Glutamatergic neuron (in vitro differentiated cells): ENCODE results near the gene SPRED1. TPM values are rescaled to one million over a fixed set of nuclear protein-coding genes. Genes with fewer than 3 reads are reported as not detected.

Experiments used
- DNase-seq: peaks from one replicate; pipeline ENCODE4 v3.0.0; 2022
- H3K27ac Mint-ChIP-seq: one replicate; pipeline ENCODE4 v1.8.0; 2020; ENCODE audit warnings: mild to moderate bottlenecking, mixed read lengths, inconsistent platforms; ENCODE audit not compliant: unreplicated experiment
- H3K27me3 Mint-ChIP-seq: one replicate; pipeline ENCODE4 v1.8.0; 2020; ENCODE audit warnings: mild to moderate bottlenecking, moderate library complexity, mixed read lengths, inconsistent platforms; ENCODE audit not compliant: unreplicated experiment
- H3K36me3 Mint-ChIP-seq: one replicate; pipeline ENCODE4 v1.8.0; 2020; ENCODE audit warnings: mild to moderate bottlenecking, mixed read lengths, inconsistent platforms; ENCODE audit not compliant: unreplicated experiment
- H3K4me1 Mint-ChIP-seq: one replicate; pipeline ENCODE4 v1.8.0; 2020; ENCODE audit warnings: mild to moderate bottlenecking, low read depth, mixed read lengths, inconsistent platforms; ENCODE audit not compliant: unreplicated experiment
- H3K4me3 Mint-ChIP-seq: one replicate; pipeline ENCODE4 v1.8.0; 2020; ENCODE audit warnings: mild to moderate bottlenecking, mixed read lengths, inconsistent platforms; ENCODE audit not compliant: unreplicated experiment
- H3K9me3 Mint-ChIP-seq: one replicate; pipeline ENCODE4 v1.8.0; 2020; ENCODE audit warnings: mild to moderate bottlenecking, moderate library complexity, mixed read lengths, inconsistent platforms; ENCODE audit not compliant: unreplicated experiment
- total RNA-seq: library from RNA; stranded (reverse); fragmentation: NEBNext Ultra II Directional; extraction: Animal tissue kit (Norgen Biotek cat#: 25700); gene quantifications from one replicate; pipeline ENCODE4 v1.2.1, GENCODE V29; 2021; ENCODE audit not compliant: unreplicated experiment
- TF ChIP-seq, protein P1 (sequence below): fragments of 200-600 bp; sonication (generic); IDR thresholded peaks from one replicate; pipeline ENCODE4 v1.5.0; 2021; ENCODE audit not compliant: partially characterized antibody, unreplicated experiment

The SPRED1 gene
- total RNA-seq, 1 donor from 2014 or later = 2.4 TPM

DNA sequence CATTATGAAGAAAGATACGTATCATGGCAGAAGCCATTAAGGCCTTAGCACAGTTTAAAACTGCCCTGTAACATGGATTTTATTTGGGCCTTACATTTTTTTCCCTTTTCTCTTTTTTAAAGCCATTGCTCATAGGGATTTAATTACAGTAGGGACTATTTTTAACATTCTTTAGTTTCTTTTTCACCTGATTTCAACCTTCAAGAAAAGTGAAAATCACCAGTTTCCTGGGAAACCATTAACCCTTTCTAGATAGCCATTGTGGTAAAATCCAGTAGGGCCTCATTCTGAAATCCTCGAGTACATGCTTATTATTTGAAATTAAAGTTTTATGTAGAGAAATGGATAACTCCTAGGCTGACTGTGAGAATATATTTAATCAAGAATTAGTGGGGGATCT is 3.1 kb downstream of the SPRED1 start:
- H3K36me3 Mint-ChIP-seq = no peaks in the 10 kb centered on the region
- TF ChIP-seq, protein P1, sequence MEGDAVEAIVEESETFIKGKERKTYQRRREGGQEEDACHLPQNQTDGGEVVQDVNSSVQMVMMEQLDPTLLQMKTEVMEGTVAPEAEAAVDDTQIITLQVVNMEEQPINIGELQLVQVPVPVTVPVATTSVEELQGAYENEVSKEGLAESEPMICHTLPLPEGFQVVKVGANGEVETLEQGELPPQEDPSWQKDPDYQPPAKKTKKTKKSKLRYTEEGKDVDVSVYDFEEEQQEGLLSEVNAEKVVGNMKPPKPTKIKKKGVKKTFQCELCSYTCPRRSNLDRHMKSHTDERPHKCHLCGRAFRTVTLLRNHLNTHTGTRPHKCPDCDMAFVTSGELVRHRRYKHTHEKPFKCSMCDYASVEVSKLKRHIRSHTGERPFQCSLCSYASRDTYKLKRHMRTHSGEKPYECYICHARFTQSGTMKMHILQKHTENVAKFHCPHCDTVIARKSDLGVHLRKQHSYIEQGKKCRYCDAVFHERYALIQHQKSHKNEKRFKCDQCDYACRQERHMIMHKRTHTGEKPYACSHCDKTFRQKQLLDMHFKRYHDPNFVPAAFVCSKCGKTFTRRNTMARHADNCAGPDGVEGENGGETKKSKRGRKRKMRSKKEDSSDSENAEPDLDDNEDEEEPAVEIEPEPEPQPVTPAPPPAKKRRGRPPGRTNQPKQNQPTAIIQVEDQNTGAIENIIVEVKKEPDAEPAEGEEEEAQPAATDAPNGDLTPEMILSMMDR = no peak

DNA sequence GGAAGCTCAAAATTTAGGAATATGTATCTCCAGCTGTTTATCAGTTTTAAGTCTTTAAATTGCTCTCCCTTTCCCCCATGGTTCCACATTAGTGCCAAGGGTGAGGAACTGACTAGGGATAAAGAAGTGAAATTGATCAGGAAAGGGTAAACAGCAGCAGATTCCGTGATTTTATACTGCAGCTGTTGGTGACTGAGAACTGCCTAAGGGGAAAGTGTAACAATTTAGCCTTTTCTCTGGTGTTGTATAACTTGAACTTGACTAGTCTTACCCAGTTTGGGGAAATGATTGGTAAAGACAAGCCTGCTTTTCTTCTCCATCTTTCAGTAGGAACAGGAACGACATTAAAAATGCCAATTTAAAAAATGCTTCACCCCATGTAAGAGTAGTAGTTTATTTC is 5.0 kb downstream of the SPRED1 start:
- Mint-ChIP-seq H3K27ac (no peak overlapping the region), H3K9me3 (no peaks in the 10 kb centered on the region), H3K4me1 (peaks cover 9% of the 10 kb centered on the region), H3K36me3 (no peaks in the 10 kb centered on the region), H3K27me3 (no peaks in the 10 kb centered on the region), H3K4me3 (no peak overlapping the region)
- TF ChIP-seq, protein P1 = no peak
- DNase-seq = no peak

More for the DNA sequence above, 3.1 kb downstream of the SPRED1 start:
- Mint-ChIP-seq H3K4me1 (peaks cover 9% of the 10 kb centered on the region), H3K9me3 (peaks cover 12% of the 10 kb centered on the region), H3K27ac (no peak overlapping the region), H3K4me3 (no peak overlapping the region), H3K27me3 (peaks cover 6% of the 10 kb centered on the region)
- no peak for DNase-seq

DNA sequence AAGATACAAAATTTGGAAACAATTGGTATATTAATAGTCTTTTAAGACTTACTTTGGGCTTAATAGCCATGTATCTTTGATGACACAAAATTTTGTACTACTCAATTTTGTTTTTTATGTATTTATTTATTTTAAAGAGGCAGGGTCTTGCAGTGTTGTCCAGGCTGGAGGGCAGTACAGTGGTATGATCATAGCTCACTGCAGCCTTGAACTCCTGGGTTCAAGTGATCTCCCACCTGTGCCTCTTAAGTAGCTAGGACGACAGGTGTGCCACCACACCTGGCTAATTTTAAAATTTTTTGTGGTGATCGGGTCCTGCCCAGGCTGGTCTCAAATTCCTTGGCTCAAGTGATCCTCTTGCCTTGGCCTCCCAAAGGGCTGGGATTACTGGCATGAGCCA is 6.5 kb downstream of the SPRED1 start:
- peaks cover 3% of the 10 kb centered on the region for H3K4me1 Mint-ChIP-seq
- no peaks in the 10 kb centered on the region for H3K36me3 Mint-ChIP-seq
- no peaks in the 10 kb centered on the region for H3K9me3 Mint-ChIP-seq
- no peaks in the 10 kb centered on the region for H3K27me3 Mint-ChIP-seq
- no peak overlapping the region for H3K4me3 Mint-ChIP-seq
- TF ChIP-seq, protein P1 = no peak
- no peak for DNase-seq
- H3K27ac Mint-ChIP-seq = no peak overlapping the region

DNA sequence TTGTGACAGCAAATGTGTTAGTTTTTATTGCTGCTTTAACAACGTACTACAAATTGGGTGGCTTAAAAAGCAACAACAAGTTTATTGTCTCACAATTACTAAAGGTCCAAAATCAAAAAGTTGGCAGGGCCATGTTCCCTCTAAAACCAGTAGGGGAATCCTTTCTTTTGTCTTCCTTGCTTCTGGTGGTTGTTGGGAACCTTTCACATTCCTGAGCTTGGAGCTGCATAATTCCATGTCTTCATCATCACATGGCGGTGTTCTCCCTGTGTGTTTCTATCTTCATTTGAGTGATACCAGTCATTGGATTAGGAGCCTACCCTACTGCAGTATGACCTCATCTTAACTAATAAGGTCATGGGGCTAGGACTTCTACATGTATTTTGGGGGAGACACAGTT is 7.4 kb downstream of the SPRED1 start:
- DNase-seq = no peak
- Mint-ChIP-seq H3K4me3 (no peak overlapping the region), H3K4me1 (no peaks in the 10 kb centered on the region)

DNA sequence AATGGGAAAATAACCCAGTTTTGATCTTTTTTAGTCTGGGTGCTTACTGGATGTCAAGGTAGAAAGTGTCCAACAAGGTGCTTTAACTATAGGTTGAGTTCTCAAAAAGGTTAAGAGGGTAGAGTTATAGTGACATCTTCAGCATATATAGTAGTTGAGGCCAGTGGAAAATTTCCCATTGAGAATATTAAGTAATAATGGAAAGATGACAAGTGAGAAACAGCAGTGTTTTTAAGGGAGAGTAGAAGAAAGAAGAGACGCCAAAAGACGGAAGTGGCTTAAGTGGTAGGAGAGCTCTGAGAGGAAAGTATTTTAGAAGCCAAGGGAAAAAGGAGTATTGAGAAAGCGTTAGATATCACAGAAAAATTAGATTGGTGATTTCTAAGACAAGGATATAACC is 10.6 kb downstream of the SPRED1 start:
- Mint-ChIP-seq H3K4me1 (no peaks in the 10 kb centered on the region), H3K36me3 (no peaks in the 10 kb centered on the region), H3K4me3 (no peak overlapping the region), H3K9me3 (no peaks in the 10 kb centered on the region), H3K27ac (no peak overlapping the region), H3K27me3 (no peaks in the 10 kb centered on the region)
- TF ChIP-seq, protein P1 = no peak
- no peak for DNase-seq

More for the DNA sequence above, 7.4 kb downstream of the SPRED1 start:
- Mint-ChIP-seq H3K27me3 (no peaks in the 10 kb centered on the region), H3K36me3 (no peaks in the 10 kb centered on the region), H3K9me3 (no peaks in the 10 kb centered on the region), H3K27ac (no peak overlapping the region)
- TF ChIP-seq, protein P1 = no peak
